Osteoblast (primary cell): ENCODE measurements around the gene ACSL3. TPM values are rescaled to one million over a fixed set of nuclear protein-coding genes. Genes with fewer than 3 reads are reported as not detected.

Experiments
- DNase-seq: peaks from one replicate; pipeline ENCODE4 v3.0.0; 2011; ENCODE audit warnings: low spot score, mixed read lengths; ENCODE audit not compliant: insufficient read length; ENCODE audit errors: missing footprints
- H2AFZ ChIP-seq: 2 replicates; pipeline ENCODE4 v1.6.0; 2011; ENCODE audit warnings: mild to moderate bottlenecking, low read length
- H3K27ac ChIP-seq: 2 replicates; pipeline ENCODE4 v1.5.1; 2011; ENCODE audit warnings: mild to moderate bottlenecking, low read depth, low read length, moderate library complexity
- H3K27me3 ChIP-seq: 2 replicates; pipeline ENCODE4 v1.6.0; 2012; ENCODE audit warnings: mild to moderate bottlenecking, control low read depth, inconsistent platforms, low read length, moderate library complexity; ENCODE audit not compliant: insufficient read depth
- H3K36me3 ChIP-seq: 2 replicates; pipeline ENCODE4 v1.5.1; 2011; ENCODE audit warnings: mild to moderate bottlenecking, low read length, control low read depth, moderate library complexity; ENCODE audit not compliant: insufficient read depth
- H3K4me1 ChIP-seq: 2 replicates; pipeline ENCODE4 v1.5.1; 2011; ENCODE audit warnings: mild to moderate bottlenecking, low read length, control low read depth, moderate library complexity; ENCODE audit not compliant: insufficient read depth
- H3K4me2 ChIP-seq: 2 replicates; pipeline ENCODE4 v1.6.0; 2011; ENCODE audit warnings: mild to moderate bottlenecking, low read length; ENCODE audit not compliant: insufficient read depth
- H3K4me3 ChIP-seq: fragments of 200-600 bp; sonication (generic); 3 replicates; pipeline ENCODE4 v1.5.1; 2012; ENCODE audit warnings: mild to moderate bottlenecking, low read length, inconsistent platforms; ENCODE audit not compliant: insufficient read depth
- H3K79me2 ChIP-seq: 2 replicates; pipeline ENCODE4 v1.6.0; 2012; ENCODE audit warnings: mild to moderate bottlenecking, low read length, control low read depth, inconsistent platforms; ENCODE audit not compliant: insufficient read depth
- H3K9me3 ChIP-seq: 2 replicates; pipeline ENCODE4 v1.5.1; 2011; ENCODE audit warnings: low read depth, low read length, control low read depth
- H4K20me1 ChIP-seq: 2 replicates; pipeline ENCODE4 v1.6.0; 2012; ENCODE audit warnings: mild to moderate bottlenecking, low read length, control low read depth; ENCODE audit not compliant: insufficient read depth
- total RNA-seq: library from RNA; depleted of rRNA; stranded (reverse); fragments of >200 nt; gene quantifications from 2 replicates; pipeline ENCODE4 v1.2.3, GENCODE V29; 2012
- TF ChIP-seq, protein P1 (sequence below): IDR thresholded peaks from 2 replicates; pipeline ENCODE4 v1.5.1; 2011; ENCODE audit warnings: mild to moderate bottlenecking, low read depth, low read length, moderate library complexity; ENCODE audit errors: extremely low read depth

Gene ACSL3
- total RNA-seq, 1 donor, result 166 TPM

DNA sequence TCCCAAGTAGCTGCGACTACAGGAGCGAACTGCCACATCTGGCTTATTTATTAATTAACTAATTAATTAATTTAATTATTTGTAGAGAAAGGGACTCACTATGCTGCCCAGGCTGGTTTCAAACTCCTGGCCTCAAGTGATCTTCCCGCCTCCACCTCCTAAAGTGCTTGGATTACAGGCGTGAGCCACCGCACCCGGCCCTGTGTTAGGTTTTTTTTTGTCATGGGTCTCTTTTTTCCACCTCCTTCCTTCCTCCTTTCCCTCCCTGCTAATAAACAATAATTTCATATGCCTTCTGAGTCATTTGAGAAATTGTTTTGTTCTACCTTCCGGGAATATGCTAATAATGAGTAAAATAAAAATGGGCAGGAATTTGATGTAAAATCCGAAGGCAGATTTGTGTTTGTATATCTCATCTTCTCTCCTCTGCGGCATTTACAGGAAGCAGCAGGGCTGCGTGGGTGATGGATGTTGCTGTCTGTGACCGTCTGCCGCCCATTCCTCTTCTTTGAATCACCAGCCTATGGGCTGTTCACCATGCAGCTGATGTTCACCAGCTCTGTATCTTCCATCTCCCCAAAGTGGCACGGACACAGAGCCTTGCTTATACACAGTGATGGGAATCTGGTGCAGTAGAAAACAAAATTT is 89.9 kb downstream of the ACSL3 start:
- Histone ChIP-seq H2AFZ (no peak overlapping the region), H3K27me3 (no peaks in the 10 kb centered on the region), H3K36me3 (no peaks in the 10 kb centered on the region), H3K27ac (peak overlapping the region; percentile 51), H4K20me1 (no peaks in the 10 kb centered on the region), H3K9me3 (no peaks in the 10 kb centered on the region), H3K4me3 (no peak overlapping the region), H3K4me1 (peaks cover 17% of the 10 kb centered on the region), H3K79me2 (no peaks in the 10 kb centered on the region), H3K4me2 (peak overlapping the region; percentile 38)
- peak; percentile 58 for DNase-seq
- TF ChIP-seq, protein P1, sequence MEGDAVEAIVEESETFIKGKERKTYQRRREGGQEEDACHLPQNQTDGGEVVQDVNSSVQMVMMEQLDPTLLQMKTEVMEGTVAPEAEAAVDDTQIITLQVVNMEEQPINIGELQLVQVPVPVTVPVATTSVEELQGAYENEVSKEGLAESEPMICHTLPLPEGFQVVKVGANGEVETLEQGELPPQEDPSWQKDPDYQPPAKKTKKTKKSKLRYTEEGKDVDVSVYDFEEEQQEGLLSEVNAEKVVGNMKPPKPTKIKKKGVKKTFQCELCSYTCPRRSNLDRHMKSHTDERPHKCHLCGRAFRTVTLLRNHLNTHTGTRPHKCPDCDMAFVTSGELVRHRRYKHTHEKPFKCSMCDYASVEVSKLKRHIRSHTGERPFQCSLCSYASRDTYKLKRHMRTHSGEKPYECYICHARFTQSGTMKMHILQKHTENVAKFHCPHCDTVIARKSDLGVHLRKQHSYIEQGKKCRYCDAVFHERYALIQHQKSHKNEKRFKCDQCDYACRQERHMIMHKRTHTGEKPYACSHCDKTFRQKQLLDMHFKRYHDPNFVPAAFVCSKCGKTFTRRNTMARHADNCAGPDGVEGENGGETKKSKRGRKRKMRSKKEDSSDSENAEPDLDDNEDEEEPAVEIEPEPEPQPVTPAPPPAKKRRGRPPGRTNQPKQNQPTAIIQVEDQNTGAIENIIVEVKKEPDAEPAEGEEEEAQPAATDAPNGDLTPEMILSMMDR, result no peak

- H3K79me2 ChIP-seq, result no peaks in the 10 kb centered on the region
Measured at GRCh38 chr2:222952204-222952603, 91.4 kb downstream of the ACSL3 start.

DNA sequence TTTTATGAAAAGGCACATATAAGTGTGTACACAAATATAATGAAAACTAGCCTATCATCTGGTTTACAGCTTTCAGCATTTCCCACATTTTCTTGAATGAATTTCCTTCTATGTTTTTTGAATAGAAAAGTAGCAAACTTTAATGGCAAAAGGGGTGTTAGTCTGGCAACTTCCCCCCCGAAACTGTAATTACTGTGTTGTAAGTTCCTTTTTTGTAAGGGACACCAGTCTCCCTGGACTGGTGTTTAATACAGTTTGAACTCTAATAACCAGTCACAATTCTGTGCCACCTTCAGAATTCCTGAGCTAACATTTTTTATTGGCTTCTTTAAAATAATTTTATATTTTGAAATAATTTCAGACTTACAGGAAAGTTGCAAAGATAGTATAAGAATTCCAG is 94.2 kb downstream of the ACSL3 start:
- Histone ChIP-seq H3K4me3 (no peak overlapping the region), H3K4me1 (peaks cover 28% of the 10 kb centered on the region), H3K36me3 (no peaks in the 10 kb centered on the region), H3K79me2 (no peaks in the 10 kb centered on the region), H2AFZ (no peak overlapping the region), H3K27me3 (no peaks in the 10 kb centered on the region), H3K27ac (no peak overlapping the region), H3K4me2 (no peak overlapping the region), H4K20me1 (no peaks in the 10 kb centered on the region), H3K9me3 (no peaks in the 10 kb centered on the region)
- no peak for DNase-seq
- TF ChIP-seq, protein P1, result no peak

More at GRCh38 chr2:222952204-222952603, 91.4 kb downstream of the ACSL3 start:
- Histone ChIP-seq H3K27me3 (no peaks in the 10 kb centered on the region), H2AFZ (no peak overlapping the region), H3K4me2 (no peak overlapping the region), H3K36me3 (no peaks in the 10 kb centered on the region), H3K27ac (no peak overlapping the region), H3K9me3 (no peaks in the 10 kb centered on the region), H3K4me1 (peaks cover 17% of the 10 kb centered on the region), H3K4me3 (no peak overlapping the region), H4K20me1 (no peaks in the 10 kb centered on the region)
- no peak for DNase-seq
- TF ChIP-seq, protein P1, result no peak

- Histone ChIP-seq H3K36me3 (no peaks in the 10 kb centered on the region), H3K27me3 (no peaks in the 10 kb centered on the region), H3K9me3 (no peaks in the 10 kb centered on the region), H3K27ac (peak overlapping the region; percentile 40), H3K4me1 (peaks cover 20% of the 10 kb centered on the region), H3K79me2 (no peaks in the 10 kb centered on the region), H4K20me1 (no peaks in the 10 kb centered on the region), H2AFZ (peak overlapping the region; percentile 32), H3K4me3 (no peak overlapping the region), H3K4me2 (peak overlapping the region; percentile 43)
- DNase-seq, result peak; percentile 65
- TF ChIP-seq, protein P1, result peak; percentile 66
Measured at GRCh38 chr2:222959358-222959757, 98.5 kb downstream of the ACSL3 start.
